GM18505 (cell line): ENCODE measurements around the gene TLE6.
"Not testable (repeated sequence)": the region's sequence is repeated elsewhere in the genome, so short reads cannot be mapped to it uniquely, and the experiment has no call there.

Source experiments
- ATAC-seq: cut with Tn5 transposase; IDR thresholded peaks from one replicate; pipeline ENCODE4 v1.9.1; 2021; ENCODE audit not compliant: unreplicated experiment
- POLR2A ChIP-seq: IDR thresholded peaks from 4 replicates; pipeline ENCODE4 v1.6.1; 2011; ENCODE audit warnings: borderline replicate concordance; ENCODE audit not compliant: insufficient read depth, insufficient read length; ENCODE audit errors: extremely low read depth

TLE6 gene

GRCh38 chr19:3036119-3036976 is 59.0 kb downstream of the TLE6 start:
- no peak for TF ChIP-seq POLR2A
- ATAC-seq: peak; percentile 54

- not testable (repeated sequence) for ATAC-seq
Measured at GRCh38 chr19:3036977-3037544, 59.7 kb downstream of the TLE6 start.

GRCh38 chr19:3038214-3038613 is 60.9 kb downstream of the TLE6 start:
- ATAC-seq: no peak
- TF ChIP-seq POLR2A: no peak

- TF ChIP-seq POLR2A: no peak
- no peak for ATAC-seq
Measured at GRCh38 chr19:3039125-3039524, 61.8 kb downstream of the TLE6 start.

- no peak for ATAC-seq
- TF ChIP-seq POLR2A: no peak
Measured at GRCh38 chr19:3039641-3040077, 62.3 kb downstream of the TLE6 start.

- no peak for ATAC-seq
- TF ChIP-seq POLR2A: no peak
Measured at GRCh38 chr19:3041327-3041726, 64.0 kb downstream of the TLE6 start.

GRCh38 chr19:3041761-3042620 is 64.6 kb downstream of the TLE6 start:
- no peak for TF ChIP-seq POLR2A
- ATAC-seq: no peak

GRCh38 chr19:3042621-3043267 is 65.4 kb downstream of the TLE6 start:
- TF ChIP-seq POLR2A: no peak
- ATAC-seq: no peak
